Activated CD4-positive, CD25-positive, alpha-beta regulatory T cell (primary cell): ENCODE results near the gene MTARC2.
"Not testable (repeated sequence)": the region's sequence is repeated elsewhere in the genome, so short reads cannot be mapped to it uniquely, and the experiment has no call there.

Experiments used
- DNase-seq, 4 experiments: peaks; one replicate each; lab custom pipeline; 2025; lab: John Stamatoyannopoulos, UW

The MTARC2 gene

DNA sequence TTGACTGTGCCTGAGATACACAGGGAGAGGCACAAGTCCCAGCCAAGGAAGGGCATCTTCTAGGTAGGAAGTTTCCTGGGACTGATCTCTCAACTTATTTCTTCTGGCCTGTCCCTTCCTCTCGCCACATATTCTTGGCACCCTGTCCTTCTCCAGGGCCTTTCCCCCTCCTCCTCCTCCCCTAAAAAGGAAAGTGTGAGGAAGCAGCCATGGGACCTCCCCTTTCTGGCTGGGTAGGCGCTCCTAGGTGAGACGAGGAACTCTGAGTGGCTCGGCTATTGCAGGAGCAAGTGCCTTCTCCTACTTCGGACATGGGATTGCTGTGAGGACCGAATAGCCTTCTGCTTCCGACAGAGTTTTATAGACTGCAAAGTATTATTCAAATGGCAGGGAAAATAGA is 15.5 kb upstream of the MTARC2 start:
- DNase-seq, result no peak

DNA sequence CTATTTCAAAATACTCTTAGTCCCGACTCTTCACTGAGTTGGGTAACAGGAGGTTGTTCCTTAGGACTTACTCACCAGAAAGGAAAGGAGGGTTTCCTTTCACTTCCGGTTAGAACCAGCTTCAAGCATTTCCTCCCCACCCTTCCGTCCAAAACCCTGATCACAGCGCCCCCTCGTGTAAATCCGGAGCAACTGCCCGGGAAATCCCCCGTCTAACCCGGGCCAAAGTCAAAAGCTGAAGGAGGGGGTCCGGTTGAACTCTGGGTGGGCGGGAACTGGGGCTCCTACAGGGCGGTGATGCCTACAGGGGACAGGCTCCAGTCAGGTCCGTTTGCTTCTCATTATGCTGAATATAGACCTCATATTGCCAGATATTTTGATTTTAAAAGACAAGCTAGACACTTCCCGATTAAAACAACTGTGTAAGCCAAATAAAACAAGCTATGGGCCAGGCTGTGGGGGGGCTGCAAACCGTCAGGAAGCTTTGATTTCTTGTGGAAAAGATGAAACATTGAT is 15.0 kb upstream of the MTARC2 start:
- DNase-seq, result peak; percentile 36 to 63 (median 44)

- no peak for DNase-seq
Observed at GRCh38 chr1:220734571-220735326, 13.4 kb upstream of the MTARC2 start.

GRCh38 chr1:220736283-220736682 is 11.8 kb upstream of the MTARC2 start:
- not testable (repeated sequence) for DNase-seq

DNA sequence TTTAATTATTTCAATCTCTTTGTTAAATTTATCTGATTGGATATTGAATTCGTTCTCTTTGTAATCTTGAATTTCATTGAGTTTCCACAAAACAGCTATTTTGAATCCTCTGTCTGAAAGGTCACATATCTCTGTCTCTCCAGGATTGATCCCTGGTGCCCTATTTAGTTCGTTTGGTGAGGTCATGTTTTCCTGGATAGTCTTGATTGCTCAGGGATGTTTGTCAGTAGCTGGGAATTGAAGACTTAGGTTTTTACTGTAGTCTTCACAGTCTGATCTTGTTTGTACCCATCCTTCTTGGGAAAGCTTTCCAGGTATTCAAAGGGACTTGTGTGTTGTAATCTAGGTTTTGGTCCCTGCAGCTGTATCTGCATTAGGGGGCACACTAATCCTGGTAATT is 6.8 kb upstream of the MTARC2 start:
- DNase-seq, result no peak

DNA sequence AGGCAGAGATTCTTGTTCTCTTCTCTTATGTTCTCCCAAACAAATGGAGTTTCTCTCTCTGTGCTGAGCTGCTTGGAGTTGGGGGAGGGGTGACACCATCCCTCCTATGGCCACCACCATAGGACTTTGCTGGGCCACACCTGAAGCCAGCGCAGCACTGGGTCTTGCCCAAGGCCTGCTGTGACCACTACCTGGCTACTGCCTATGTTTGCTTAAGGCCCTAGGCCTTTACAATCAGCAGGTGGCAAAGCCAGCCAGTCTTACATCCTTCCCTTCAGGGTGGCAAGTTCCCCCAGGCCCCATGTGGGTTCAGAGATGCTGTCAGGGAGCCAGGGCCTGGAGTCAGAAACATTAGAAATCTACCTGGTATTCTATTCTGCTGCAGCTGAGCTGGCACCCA is 6.3 kb upstream of the MTARC2 start:
- DNase-seq, result no peak

DNA sequence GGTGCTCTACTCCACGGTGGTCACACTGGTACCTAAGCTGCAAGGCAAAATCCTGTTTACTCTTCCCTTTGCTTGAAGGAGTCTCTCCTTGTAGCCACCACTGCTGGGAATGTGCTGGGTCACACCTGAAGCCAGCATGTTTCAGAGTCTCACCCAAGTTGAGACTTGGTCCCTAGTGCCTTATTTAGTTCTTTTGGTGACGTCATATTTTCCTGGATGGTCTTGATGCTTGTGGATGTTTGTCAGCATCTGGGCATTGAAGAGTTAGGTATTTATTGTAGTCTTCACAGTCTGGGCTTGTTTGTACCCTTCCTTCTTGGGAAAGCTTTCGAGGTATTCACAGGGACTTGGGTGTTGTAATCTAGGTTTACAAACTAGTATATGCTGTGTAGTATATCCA is 5.6 kb upstream of the MTARC2 start:
- no peak for DNase-seq

DNA sequence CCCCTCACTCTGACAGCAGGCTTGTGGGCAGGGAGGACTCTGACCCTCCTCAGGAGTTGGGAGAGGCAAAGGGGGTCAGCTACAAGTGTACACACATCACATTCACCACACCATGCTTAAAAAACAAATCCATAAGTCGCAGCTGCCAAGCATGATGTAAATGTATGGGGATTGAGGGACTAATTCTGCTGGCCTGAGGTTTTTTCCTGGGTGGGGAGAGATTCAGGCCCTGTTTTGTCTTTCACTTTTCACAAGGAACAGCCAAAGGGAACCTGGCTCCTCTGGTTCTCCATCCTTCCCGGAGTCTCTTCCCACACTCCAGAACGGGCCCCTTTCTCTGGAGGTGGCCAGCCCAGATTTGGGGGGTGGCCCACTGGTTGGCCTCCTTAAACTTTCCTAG is 1.3 kb upstream of the MTARC2 start:
- DNase-seq, result no peak

GRCh38 chr1:220747437-220748088 is 559 bp upstream of the MTARC2 start:
- DNase-seq, result no peak

DNA sequence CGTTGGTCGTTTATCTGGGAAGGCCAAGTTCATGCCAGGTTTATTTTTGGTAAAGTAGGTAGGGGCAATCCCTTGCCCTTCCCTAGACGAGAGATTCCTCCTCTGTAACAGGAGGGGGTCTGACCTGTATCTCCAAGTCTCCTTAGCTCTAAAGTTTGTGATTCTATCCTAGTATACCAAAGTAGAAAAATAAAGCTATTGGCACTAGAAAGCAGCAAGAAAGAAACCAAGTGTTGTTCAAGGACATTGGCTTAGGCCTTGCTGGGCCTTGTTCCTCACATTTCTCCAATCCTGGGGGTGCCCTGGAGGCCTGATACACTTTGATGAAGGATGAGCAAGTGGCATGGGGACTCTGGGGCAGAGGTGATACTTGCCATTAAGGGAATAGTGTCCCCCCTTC is 814 bp downstream of the MTARC2 start:
- no peak for DNase-seq

- DNase-seq, result no peak
Observed at GRCh38 chr1:220750131-220750515, 2.0 kb downstream of the MTARC2 start.

DNA sequence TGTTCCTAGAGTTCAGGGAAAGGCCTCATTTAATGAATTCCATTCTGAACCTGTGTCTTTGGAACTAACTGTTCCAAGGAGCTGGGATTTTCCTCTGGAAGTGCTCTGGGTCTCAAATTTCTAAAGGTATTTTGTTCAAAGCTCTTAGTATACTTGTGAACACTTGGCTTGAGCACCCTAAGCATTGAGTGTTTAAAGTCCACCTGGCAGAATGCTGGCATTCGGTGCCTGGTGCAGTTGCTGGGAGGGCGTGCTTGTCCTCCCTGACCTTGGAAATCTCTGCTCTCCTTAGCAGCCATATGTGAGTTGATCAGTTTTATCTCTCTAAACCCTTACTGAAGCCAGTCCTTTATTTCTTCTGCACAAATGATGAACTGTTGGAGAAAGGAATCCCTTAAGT is 3.0 kb downstream of the MTARC2 start:
- DNase-seq, result no peak

DNA sequence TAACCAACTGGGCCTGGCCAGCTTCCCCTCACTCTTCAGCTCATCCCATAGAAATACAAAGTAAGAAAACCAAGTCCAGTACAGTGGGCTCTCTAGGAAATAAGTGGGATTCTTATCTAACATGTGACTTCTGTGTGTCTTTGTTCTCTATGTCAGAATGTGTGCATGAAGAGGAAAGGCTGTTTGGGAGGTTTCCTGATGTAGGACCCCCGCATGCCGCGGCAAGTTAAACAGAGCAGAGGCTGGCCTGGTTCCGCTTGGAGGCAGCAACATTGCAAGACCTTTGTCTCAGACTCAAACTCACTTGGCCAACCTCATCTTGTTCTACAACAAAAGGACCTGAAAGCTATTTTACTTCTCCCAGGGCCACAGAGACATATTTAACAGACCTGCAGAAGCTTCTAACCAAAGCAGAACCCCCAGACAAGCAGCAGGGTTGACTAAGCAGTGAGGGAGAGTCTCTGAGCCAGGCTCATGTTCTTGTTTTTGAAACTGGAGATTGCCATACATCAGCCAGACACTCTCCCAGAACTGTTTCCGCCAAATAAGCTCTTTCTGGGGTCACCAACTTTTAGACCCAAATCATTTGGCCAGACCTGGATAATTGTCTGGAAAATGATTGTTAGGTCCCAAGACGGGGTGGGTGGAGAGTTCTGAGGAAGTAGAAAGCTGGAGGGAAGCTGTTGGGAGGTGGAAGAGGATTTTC is 6.2 kb downstream of the MTARC2 start:
- DNase-seq, result no peak

DNA sequence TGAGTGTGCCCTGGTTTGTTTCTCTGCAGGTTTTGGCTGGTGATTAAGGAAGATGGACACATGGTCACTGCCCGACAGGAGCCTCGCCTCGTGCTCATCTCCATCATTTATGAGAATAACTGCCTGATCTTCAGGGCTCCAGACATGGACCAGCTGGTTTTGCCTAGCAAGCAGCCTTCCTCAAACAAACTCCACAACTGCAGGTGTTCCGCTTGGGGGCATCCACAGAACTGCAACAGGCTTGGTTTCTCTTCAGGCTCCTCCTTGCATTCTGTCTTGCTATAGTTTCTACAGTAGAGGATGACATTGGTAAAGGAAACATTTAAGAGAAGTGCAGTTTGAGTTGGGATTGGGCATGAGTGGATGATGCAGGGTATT is 6.8 kb downstream of the MTARC2 start:
- no peak for DNase-seq

GRCh38 chr1:220755309-220755708 is 7.2 kb downstream of the MTARC2 start:
- no peak for DNase-seq

DNA sequence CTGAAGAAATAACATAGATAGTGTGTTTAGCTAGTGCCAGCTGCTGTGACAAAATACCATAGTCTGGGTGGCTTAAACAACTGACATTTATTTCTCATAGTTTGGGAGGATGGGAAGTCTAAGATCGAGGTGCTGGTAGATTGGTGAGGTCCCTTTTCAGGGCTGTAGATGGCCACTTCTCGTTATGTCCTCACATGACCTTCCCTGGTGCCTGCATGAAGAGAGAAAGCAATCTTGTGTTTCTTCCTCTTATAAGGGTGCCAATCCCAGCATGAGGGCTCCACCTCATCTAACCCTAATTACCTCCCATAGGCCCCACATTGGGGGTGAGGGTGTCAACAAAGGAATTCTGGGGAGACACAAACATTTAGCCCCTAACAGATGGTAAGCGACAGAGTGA is 9.3 kb downstream of the MTARC2 start:
- DNase-seq, result no peak

DNA sequence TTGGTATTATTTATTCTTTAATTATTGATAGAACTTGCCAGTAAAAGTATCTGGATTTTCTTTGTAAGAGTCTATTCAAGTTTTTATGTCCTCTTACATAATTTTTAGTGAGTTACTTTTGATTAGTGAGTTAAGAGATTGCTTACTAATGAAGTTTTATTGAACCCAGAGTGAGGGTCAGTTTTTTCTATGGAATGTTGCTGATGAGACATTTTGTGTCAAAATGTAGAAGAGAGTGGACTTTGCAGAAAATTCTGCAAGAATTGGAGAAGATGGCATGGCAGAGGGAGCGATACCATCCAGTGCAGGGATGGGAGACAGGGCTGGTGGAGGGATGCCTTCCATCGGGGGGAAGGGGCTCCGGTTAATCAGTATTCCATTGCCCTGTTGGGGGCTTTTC is 11.0 kb downstream of the MTARC2 start:
- no peak for DNase-seq

- DNase-seq, result no peak
Observed at GRCh38 chr1:220761688-220762427, 13.7 kb downstream of the MTARC2 start.

DNA sequence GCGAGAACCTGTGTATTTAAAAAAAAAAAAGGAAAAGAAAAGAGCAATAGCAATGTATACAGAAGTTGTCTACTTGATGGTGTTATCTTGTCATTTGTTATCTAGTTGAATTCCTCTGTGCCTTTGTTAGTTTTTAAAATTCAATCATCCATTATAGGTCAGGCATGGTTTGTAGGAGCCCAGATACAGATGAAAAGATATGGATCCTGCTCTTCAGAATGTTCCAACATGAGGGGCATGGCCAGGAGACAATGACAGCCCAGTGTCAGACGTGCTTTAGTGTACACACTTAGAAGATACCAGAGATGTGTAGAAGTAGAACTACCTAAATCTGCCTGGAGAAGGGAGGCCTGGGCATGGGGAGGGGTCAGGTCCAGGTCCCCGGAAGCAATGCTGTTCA is 16.6 kb downstream of the MTARC2 start:
- DNase-seq, result no peak

DNA sequence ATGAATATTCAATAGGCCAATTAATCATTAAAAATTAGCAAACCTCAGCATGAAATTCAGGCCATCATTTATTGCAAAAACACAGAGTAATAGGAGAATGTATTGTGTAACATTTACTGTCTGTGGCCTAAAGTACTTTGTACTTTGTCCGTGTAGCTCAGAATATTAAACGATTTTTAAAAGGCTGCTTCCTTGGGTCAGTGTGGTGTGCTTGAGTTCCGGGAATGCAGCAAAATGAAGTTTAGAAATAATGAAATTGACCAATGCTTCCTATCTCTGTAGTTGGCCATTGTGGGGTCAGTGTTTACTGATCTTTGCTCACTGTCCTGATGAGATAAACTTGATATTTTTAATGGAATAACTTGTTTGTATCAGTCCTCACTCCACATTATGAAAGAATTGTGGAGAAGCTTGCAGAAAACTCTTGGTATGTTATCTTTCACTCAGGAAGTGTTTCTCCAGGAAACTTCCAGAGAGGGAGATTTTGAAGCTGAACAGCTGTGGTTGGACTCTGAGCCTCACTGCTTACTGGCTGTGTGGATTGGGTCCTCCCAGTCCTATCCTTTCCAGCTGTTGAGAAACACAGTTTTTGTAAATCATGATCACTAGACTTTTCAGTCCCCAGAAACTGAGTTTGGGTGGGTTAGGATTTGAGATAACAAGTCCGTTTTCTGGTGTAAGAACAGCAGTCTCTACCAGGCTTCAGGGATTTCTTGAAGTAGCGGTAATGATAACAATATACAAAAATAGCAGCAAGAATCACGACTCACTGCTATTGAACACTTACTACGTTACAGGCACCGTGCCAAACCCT is 19.4 kb downstream of the MTARC2 start:
- no peak for DNase-seq

- no peak for DNase-seq
Observed at GRCh38 chr1:220768126-220768601, 20.0 kb downstream of the MTARC2 start.
